Measurements from ENCODE around the gene PLXNB2. TPM values are rescaled to one million over a fixed set of nuclear protein-coding genes. Genes with fewer than 3 reads are reported as not detected.
A peak's percentile ranks its signal among the peaks of the same experiment; 100 is the strongest.

Gene PLXNB2
- total RNA-seq, 1 donor from 2014 or later: 352 TPM

GRCh38 chr22:50308597-50308935 lies 1.1 kb upstream of the PLXNB2 start:
- no peak for DNase-seq (ENCODE audit: extremely low spot score, unreplicated experiment)
- no peaks in the 10 kb centered on the region for H3K9me3 Mint-ChIP-seq
- H3K4me1 Mint-ChIP-seq (ENCODE audit: unreplicated experiment): peaks cover 17% of the 10 kb centered on the region
- H3K27me3 Mint-ChIP-seq: no peaks in the 10 kb centered on the region
- peaks cover 4% of the 10 kb centered on the region for H3K36me3 Mint-ChIP-seq
- no peak for TF ChIP-seq CTCF (conservative IDR thresholded peaks at IDR 0.05)
- peak overlapping the region; percentile 92 for H3K27ac Mint-ChIP-seq
- peak overlapping the region; percentile 84 for H3K4me3 Mint-ChIP-seq

GRCh38 chr22:50307890-50308596 lies 597 bp upstream of the PLXNB2 start:
- peak overlapping the region; percentile 84 for H3K4me3 Mint-ChIP-seq
- no peak for DNase-seq (ENCODE audit: extremely low spot score, unreplicated experiment)
- H3K4me1 Mint-ChIP-seq (ENCODE audit: unreplicated experiment): peaks cover 19% of the 10 kb centered on the region
- H3K9me3 Mint-ChIP-seq: no peaks in the 10 kb centered on the region
- no peak for TF ChIP-seq CTCF (conservative IDR thresholded peaks at IDR 0.05)
- H3K36me3 Mint-ChIP-seq: peaks cover 4% of the 10 kb centered on the region
- peak overlapping the region; percentile 92 for H3K27ac Mint-ChIP-seq
- no peaks in the 10 kb centered on the region for H3K27me3 Mint-ChIP-seq

- H3K4me3 Mint-ChIP-seq: peak overlapping the region; percentile 94
- peaks cover 24% of the 10 kb centered on the region for H3K4me1 Mint-ChIP-seq (ENCODE audit: unreplicated experiment)
- peak overlapping the region; percentile 98 for H3K27ac Mint-ChIP-seq
- H3K27me3 Mint-ChIP-seq: no peaks in the 10 kb centered on the region
- peaks cover 4% of the 10 kb centered on the region for H3K36me3 Mint-ChIP-seq
- TF ChIP-seq CTCF (conservative IDR thresholded peaks at IDR 0.05): no peak
- no peaks in the 10 kb centered on the region for H3K9me3 Mint-ChIP-seq
- no peak for DNase-seq (ENCODE audit: extremely low spot score, unreplicated experiment)
These were observed 1.4 kb downstream of the PLXNB2 start for GRCh38 chr22:50305923-50306566.

GRCh38 chr22:50305393-50305922 lies 2.0 kb downstream of the PLXNB2 start:
- Mint-ChIP-seq H3K27ac (peak overlapping the region; percentile 98), H3K36me3 (peaks cover 4% of the 10 kb centered on the region), H3K9me3 (no peaks in the 10 kb centered on the region), H3K4me3 (peak overlapping the region; percentile 94), H3K27me3 (no peaks in the 10 kb centered on the region), H3K4me1 (ENCODE audit: unreplicated experiment) (peaks cover 24% of the 10 kb centered on the region)
- no peak for DNase-seq (ENCODE audit: extremely low spot score, unreplicated experiment)
- no peak for TF ChIP-seq CTCF (conservative IDR thresholded peaks at IDR 0.05)

GRCh38 chr22:50304528-50305392 lies 2.7 kb downstream of the PLXNB2 start:
- Mint-ChIP-seq H3K36me3 (peaks cover 4% of the 10 kb centered on the region), H3K4me3 (peak overlapping the region; percentile 94), H3K9me3 (no peaks in the 10 kb centered on the region), H3K27ac (peak overlapping the region; percentile 98), H3K27me3 (no peaks in the 10 kb centered on the region), H3K4me1 (ENCODE audit: unreplicated experiment) (peaks cover 24% of the 10 kb centered on the region)
- no peak for DNase-seq (ENCODE audit: extremely low spot score, unreplicated experiment)
- TF ChIP-seq CTCF (conservative IDR thresholded peaks at IDR 0.05): no peak

Measured in type B pancreatic cell (in vitro differentiated cells).